ENCODE measurements around the gene MGA.
"Not testable (repeated sequence)": the region's sequence is repeated elsewhere in the genome, so short reads cannot be mapped to it uniquely, and the experiment has no call there.

Gene MGA

DNA sequence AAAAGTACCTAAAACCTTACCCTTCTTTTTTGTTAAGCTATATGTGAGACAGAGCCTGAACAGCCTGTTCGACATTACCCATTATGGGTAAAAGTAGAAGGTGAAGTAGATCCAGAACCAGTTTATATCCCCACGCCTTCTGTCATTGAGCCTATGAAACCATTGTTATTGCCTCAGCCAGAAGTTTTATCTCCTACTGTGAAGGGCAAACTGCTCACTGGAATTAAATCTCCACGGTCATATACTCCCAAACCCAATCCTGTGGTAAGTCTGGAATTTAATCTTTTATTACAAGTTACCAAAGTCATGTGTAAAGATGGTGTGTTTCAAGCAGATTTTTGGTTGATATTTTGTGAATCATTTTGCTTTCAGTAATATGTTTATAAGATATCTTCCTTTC, 66.9 kb downstream of the MGA start:
- no peak for DNase-seq

GRCh38 chr15:41728061-41728460, 67.9 kb downstream of the MGA start:
- DNase-seq = not testable (repeated sequence)

- DNase-seq = no peak
Measured at GRCh38 chr15:41730543-41730942, 70.3 kb downstream of the MGA start.

GRCh38 chr15:41732483-41732882, 72.3 kb downstream of the MGA start:
- DNase-seq = no peak

DNA sequence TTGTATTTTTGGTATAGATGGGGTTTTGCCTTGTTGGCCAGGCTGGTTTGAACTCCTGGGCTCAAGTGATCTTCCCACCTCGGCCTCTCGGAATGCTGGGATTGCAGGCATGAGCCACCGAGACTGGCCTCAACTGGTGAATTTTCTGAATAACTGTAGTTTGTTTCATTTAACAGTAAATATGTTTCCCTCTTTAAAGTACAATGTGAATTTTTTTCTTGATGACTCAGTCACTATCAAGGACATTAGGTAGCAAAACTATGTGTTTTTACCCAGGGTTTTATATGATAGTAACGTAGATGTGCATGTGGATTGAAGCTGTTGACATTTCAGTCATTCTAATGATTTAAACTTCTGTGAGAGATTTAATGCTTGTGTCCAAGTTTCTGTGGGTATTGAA, 73.9 kb downstream of the MGA start:
- DNase-seq = no peak

- no peak for DNase-seq
Measured at GRCh38 chr15:41735046-41735445, 74.8 kb downstream of the MGA start.

DNA sequence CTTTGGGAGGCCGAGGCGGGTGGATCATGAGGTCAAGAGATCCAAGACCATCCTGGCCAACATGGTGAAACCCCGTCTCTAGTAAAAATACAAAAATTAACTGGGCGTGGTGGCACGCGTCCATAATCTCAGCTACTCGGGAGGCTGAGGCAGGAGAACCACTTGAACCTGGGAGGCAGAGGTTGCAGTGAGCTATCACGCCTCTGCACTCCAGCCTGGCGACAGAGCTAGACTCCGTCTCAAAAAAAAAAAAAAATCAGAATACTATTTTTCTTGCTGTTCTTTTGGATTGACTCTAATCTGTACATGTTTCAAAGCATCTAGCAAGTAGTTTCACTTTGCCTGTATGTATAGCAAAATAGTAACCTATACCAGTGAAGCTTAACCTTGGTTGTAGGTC, 75.3 kb downstream of the MGA start:
- not testable (repeated sequence) for DNase-seq

DNA sequence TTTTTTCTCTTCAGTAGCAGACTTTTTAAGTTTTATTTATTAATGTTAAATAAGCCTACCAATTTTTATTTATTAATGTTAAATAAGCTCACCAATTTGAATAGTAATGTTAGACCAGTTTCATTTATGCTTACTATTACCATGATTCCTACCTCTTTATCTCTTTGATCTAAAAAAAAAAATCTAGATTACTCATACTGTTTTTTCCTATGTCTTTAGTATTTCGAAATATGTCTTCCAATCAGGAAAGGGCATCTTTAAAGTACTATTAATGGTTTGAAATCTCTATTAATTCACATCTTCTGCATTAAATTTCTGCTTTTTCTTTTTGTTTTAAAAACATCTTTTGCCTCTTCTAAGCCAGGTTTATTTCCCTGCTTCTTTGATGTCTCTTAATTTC, 86.6 kb downstream of the MGA start:
- DNase-seq = no peak

GRCh38 chr15:41756198-41756597, 96.0 kb downstream of the MGA start:
- no peak for DNase-seq

DNA sequence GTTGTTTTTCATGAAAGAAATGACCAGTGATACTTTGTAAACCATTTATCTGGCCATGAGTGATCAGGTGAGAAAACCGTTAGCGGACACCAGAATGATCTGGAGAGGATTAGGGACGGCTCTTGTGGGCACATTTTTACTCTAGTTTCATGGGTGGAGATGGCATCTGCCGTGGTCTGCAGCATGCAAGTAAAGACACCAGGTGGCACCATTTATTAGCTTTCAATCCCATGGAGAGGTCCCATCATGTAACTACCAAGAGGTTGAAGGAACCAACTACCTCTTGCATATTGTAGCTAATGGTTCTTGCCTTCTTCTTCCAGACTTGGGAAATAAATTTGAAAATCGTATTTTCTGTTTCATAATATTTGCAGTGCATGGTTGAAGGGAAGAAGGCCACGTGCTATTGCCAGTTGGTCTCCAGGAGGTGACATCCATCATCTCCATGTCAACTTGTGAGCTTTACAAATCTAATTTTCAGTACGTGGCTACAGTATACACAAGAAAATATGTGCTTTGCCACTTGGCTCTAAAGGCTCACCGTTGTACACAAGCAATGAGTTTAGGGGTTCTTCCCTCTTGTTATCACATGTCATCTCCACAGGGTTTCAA, 112.6 kb downstream of the MGA start:
- peak; percentile 9 to 61 (median 47) for DNase-seq

GRCh38 chr15:41773332-41773728, 113.1 kb downstream of the MGA start:
- DNase-seq = peak in 1 of 3 experiments; percentile 31

GRCh38 chr15:41773729-41774061, 113.5 kb downstream of the MGA start:
- DNase-seq = no peak

DNA sequence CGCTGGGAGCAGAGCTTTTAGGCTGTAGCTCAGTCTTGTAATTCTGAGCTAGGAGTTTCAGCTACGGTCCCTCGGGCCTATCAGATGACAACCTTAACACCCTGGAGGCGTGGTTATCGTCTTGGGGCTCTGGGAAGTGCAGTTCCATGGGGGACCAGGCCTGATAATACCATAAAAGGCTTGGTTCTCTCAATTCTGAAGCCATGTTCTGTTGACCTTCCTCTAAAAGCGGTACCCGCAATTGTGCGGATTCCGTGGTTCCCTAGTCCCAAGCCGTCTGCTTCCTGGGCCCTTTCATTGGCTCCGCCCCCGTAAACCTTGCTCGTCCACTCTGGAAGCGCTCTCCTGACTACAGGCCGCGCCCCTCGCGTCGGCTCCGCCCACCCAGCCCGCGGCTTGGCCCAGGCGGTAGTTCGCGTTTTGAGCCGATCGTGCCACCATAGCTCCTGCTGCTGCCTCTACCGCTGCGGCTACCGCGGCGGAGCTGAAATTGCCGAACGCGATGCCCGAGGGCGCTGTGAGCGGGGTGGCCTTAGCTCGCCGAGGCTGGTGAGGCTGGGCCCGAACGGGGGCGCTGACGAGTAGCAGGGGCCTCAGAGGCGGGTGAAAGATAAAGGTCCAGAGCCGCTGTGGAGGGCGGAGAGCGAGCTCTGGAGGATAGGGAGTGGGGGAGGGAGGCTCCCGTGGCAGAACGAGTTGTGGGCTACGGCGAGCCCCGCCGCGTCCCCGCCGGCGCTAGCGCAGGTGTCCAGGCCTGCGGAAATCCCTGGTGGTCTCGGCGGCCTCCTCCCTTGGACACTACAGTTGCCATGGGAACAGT, 114.1 kb downstream of the MGA start, which contains the start of gene MAPKBP1:
MAPKBP1 (plus strand) TSS at position 423 of the 820 bp plus-strand sequence. CDS start 792 bp downstream, outside the sequence.
- peak; percentile 94 to 97 (median 95) for DNase-seq

GRCh38 chr15:41774882-41775417, 114.7 kb downstream of the MGA start:
- no peak for DNase-seq

- DNase-seq = peak in 2 of 3 experiments; percentile 7 to 11
Measured at GRCh38 chr15:41775651-41776050, 115.4 kb downstream of the MGA start.

DNA sequence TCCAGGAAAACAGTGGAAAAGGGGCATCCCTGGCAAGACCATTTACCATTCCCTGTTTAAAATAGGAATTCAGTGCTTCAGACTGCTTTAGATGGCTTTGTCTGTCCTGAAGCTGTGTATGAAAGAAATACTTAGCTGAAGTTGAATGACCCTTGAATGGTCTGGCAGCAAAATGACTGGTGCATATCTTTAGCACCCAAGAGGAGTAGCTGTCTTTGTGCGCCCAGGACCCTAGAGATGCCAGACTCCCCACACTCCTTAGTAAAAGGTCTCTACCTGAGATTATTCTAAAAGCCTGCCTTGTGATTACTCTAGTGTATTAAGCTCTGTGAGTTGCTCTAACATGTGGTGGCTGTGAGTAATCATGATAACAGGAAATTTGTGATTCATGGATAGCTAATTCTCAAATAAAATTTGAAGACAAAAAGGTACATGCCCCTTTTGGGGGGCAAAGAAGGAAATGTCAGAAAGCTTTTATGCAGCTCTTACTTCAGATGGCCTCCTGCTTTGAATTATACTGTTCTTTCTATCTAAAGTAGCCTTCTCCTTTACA, 117.3 kb downstream of the MGA start:
- DNase-seq = peak in 1 of 3 experiments; percentile 8

- DNase-seq = no peak
Measured at GRCh38 chr15:41778521-41778920, 118.3 kb downstream of the MGA start.

GRCh38 chr15:41779662-41780157, 119.5 kb downstream of the MGA start:
- peak in 1 of 3 experiments; percentile 49 for DNase-seq

GRCh38 chr15:41780266-41780665, 120.1 kb downstream of the MGA start:
- DNase-seq = no peak

- no peak for DNase-seq
Measured at GRCh38 chr15:41780727-41781126, 120.5 kb downstream of the MGA start.

DNA sequence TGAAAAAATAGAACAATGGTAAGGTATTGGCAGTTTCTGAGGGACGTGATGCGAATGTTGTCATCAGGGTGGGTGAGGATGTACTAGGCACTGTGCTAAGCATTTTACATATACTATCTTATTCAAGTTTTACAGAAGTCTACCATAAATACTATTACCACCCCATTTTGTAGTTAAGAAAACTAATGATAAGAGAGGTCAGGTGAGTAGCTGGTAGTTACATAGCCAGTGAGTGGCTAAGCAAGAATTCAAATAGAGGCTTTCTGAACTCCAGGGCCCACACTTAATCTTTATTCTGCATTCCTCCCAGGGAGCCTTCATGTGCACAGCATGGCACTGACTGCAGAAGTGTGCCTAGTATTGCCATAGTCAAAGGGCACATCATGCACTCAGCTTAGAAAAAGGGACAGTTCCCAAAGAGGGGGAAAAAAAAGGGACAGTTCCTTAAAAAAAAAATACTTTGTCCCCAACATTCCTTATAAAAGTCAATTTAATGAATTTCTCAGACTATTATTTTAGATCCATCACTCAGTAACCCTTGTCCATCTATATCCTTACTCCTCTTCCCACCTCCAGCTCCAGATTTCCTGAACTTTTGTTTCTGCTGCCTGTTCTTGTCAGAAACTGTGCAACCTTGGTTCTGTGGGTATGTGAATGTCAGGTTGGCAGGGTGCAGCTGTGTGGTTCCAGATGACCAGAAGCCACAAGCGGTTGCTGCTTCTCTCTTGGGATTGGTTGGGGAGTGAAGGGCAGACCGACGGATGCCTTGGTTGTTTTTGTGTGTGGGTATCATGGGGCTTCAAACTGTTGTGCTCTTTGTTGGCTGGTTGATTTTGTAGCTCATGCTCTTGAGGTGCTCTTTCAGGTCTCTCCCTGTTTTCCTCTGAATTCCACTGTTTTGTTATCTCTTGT, 122.4 kb downstream of the MGA start:
- no peak for DNase-seq

DNA sequence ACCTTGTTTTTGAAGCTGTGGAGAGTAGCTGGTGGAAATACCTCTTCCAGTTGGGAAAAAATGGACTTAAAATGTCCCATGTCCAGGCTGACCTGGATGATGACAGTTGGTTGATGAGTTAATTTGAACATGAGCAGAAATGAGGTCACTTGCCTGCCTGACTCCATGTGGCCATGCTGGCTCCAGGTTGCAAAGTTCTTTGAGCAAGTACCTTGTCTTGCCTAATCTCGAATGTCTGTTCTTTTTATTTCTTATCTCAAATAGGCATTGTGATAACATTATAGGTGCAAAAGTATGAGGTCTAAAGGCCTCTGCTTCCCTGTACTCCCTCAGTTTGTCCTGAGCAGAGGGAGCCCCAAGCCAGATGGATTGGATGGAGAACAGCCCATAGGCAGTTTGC, 123.1 kb downstream of the MGA start:
- DNase-seq = no peak

- no peak for DNase-seq
Measured at GRCh38 chr15:41788262-41788661, 128.1 kb downstream of the MGA start.

Measured in NCI-H1417 (cell line).